Hepatocyte (in vitro differentiated cells): ENCODE measurements around the gene PPP1R13L. TPM values are rescaled to one million over a fixed set of nuclear protein-coding genes. Genes with fewer than 3 reads are reported as not detected.

Experiments
- DNase-seq: peaks from one replicate; pipeline ENCODE4 v3.0.0-alpha.2; 2016; ENCODE audit warnings: low spot score
- H2AFZ ChIP-seq: fragments of 200-600 bp; sonication (generic); 2 replicates; pipeline ENCODE4 v1.6.0; 2016; ENCODE audit warnings: antibody characterized with exemption, mild to moderate bottlenecking
- H3K27ac ChIP-seq: fragments of 200-600 bp; sonication (generic); 2 replicates; pipeline ENCODE4 v1.5.1; 2016; ENCODE audit warnings: mild to moderate bottlenecking
- H3K27me3 ChIP-seq: fragments of 200-600 bp; sonication (generic); 2 replicates; pipeline ENCODE4 v1.6.1; 2016
- H3K36me3 ChIP-seq: fragments of 200-600 bp; sonication (generic); replicated peaks from 2 replicates; pipeline ENCODE4 v1.5.1; 2016; ENCODE audit warnings: low read depth; ENCODE audit not compliant: insufficient read depth
- H3K4me1 ChIP-seq: fragments of 200-600 bp; sonication (generic); 2 replicates; pipeline ENCODE4 v1.5.1; 2016; ENCODE audit warnings: mild to moderate bottlenecking, moderate library complexity; ENCODE audit not compliant: insufficient read depth
- H3K4me2 ChIP-seq: fragments of 200-600 bp; sonication (generic); 2 replicates; pipeline ENCODE4 v1.6.0; 2016
- H3K4me3 ChIP-seq: fragments of 200-600 bp; sonication (generic); 2 replicates; pipeline ENCODE4 v1.5.1; 2016; ENCODE audit warnings: mild to moderate bottlenecking
- H3K79me2 ChIP-seq: fragments of 200-600 bp; sonication (generic); 2 replicates; pipeline ENCODE4 v1.6.0; 2017; ENCODE audit warnings: mild to moderate bottlenecking
- H3K9me2 ChIP-seq: fragments of 200-600 bp; sonication (generic); replicated peaks from 2 replicates; pipeline ENCODE4 v1.6.0; 2017; ENCODE audit warnings: mild to moderate bottlenecking; ENCODE audit not compliant: insufficient read depth
- H3K9me3 ChIP-seq: fragments of 200-600 bp; sonication (generic); 2 replicates; pipeline ENCODE4 v1.5.1; 2016; ENCODE audit warnings: low read depth, mild to moderate bottlenecking
- H4K20me1 ChIP-seq: fragments of 200-600 bp; sonication (generic); 2 replicates; pipeline ENCODE4 v1.6.0; 2016; ENCODE audit warnings: mild to moderate bottlenecking; ENCODE audit not compliant: insufficient read depth, poor library complexity, severe bottlenecking
- CTCF ChIP-seq: fragments of 200-600 bp; sonication (generic); IDR thresholded peaks from 2 replicates; pipeline ENCODE4 v1.5.1; 2016; ENCODE audit warnings: antibody characterized with exemption, mild to moderate bottlenecking; ENCODE audit not compliant: poor library complexity
- EZH2 ChIP-seq: fragments of 200-600 bp; sonication (generic); IDR thresholded peaks from 2 replicates; pipeline ENCODE4 v1.6.1; 2016; ENCODE audit warnings: antibody characterized with exemption, mild to moderate bottlenecking, borderline replicate concordance
- EZH2phosphoT487 ChIP-seq: fragments of 200-600 bp; sonication (generic); IDR thresholded peaks from one replicate; pipeline ENCODE4 v1.6.1; 2018; ENCODE audit warnings: antibody characterized with exemption, mild to moderate bottlenecking, low read depth, moderate library complexity; ENCODE audit not compliant: unreplicated experiment, severe bottlenecking
- WGBS: methylation state at CpG from one replicate; pipeline ENCODE4 v1.1.6; 2016; ENCODE audit warnings: low lambda C conversion rate; ENCODE audit errors: missing lambda C conversion rate; 5-methylcytosine and 5-hydroxymethylcytosine counted together
- polyA plus RNA-seq: library from polyadenylated mRNA; unstranded; fragments of >200 nt; fragmentation: Nextera tagmentation; extraction: Ambion mirVana; gene quantifications from 2 replicates; pipeline ENCODE4 v1.2.1, GENCODE V29; 2016
- total RNA-seq: library from RNA; depleted of rRNA; stranded (reverse); fragments of >200 nt; gene quantifications from 2 replicates; pipeline ENCODE4 v1.2.3, GENCODE V29; 2014

The PPP1R13L gene
- total and polyA plus RNA-seq, 2 experiments from 2014 or later, result 8.7 to 14.8 TPM

GRCh38 chr19:45402298-45403061 is 2.4 kb downstream of the PPP1R13L start:
- WGBS, result 23% methylated on average over 27 of the region's 40 CpGs
- DNase-seq, result peak; percentile 82
- H3K4me2 ChIP-seq, result peak overlapping the region; percentile 95

GRCh38 chr19:45401815-45402214 is 3.1 kb downstream of the PPP1R13L start:
- Histone ChIP-seq H4K20me1 (no peaks in the 10 kb centered on the region), H3K27ac (no peak overlapping the region), H3K4me2 (peak overlapping the region; percentile 95), H3K27me3 (peaks cover 23% of the 10 kb centered on the region), H3K4me1 (peaks cover 6% of the 10 kb centered on the region), H3K9me3 (no peaks in the 10 kb centered on the region), H3K9me2 (no peaks in the 10 kb centered on the region), H3K79me2 (peaks cover 28% of the 10 kb centered on the region), H3K4me3 (no peak overlapping the region), H2AFZ (no peak overlapping the region), H3K36me3 (no peaks in the 10 kb centered on the region)
- WGBS, result 90% methylated on average over 6 of the region's 6 CpGs
- DNase-seq, result no peak
- TF ChIP-seq EZH2 (no peak), CTCF (no peak), EZH2phosphoT487 (no peak)

More at GRCh38 chr19:45402298-45403061, 2.4 kb downstream of the PPP1R13L start:
- peaks cover 23% of the 10 kb centered on the region for H3K27me3 ChIP-seq
- H3K4me1 ChIP-seq, result peaks cover 6% of the 10 kb centered on the region
- no peaks in the 10 kb centered on the region for H4K20me1 ChIP-seq
- H3K4me3 ChIP-seq, result no peak overlapping the region
- no peaks in the 10 kb centered on the region for H3K9me2 ChIP-seq
- TF ChIP-seq CTCF (peak; percentile 53), EZH2phosphoT487 (no peak)
- H2AFZ ChIP-seq, result no peak overlapping the region
- no peaks in the 10 kb centered on the region for H3K9me3 ChIP-seq
- no peaks in the 10 kb centered on the region for H3K36me3 ChIP-seq
- H3K27ac ChIP-seq, result no peak overlapping the region
- peaks cover 31% of the 10 kb centered on the region for H3K79me2 ChIP-seq

DNA sequence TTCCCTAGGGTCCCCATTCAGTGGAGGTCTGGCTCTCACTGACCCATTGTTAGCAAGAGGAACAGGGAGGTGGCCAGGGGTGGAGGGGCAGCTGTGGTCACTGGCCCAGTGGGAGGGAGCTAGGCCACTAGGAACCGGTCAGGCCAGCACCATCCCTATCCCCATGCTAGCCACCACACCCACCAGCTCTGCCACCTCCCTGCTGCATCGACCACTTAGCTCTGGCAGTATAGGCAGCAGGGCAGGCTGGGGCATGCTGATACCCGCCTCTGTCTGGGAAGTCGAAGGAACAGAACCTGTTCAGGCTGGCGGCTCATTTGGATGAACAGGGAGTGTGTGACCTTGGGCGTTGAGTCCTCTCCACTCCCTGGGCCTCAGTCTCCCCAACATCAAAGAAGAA is 4.7 kb downstream of the PPP1R13L start:
- Histone ChIP-seq H3K9me2 (no peaks in the 10 kb centered on the region), H3K9me3 (no peaks in the 10 kb centered on the region), H4K20me1 (no peaks in the 10 kb centered on the region), H3K27me3 (peaks cover 23% of the 10 kb centered on the region), H3K4me3 (no peak overlapping the region), H3K4me1 (peaks cover 6% of the 10 kb centered on the region), H2AFZ (no peak overlapping the region), H3K79me2 (peaks cover 28% of the 10 kb centered on the region), H3K36me3 (no peaks in the 10 kb centered on the region), H3K27ac (no peak overlapping the region), H3K4me2 (no peak overlapping the region)
- WGBS, result 96% methylated on average over 6 of the region's 6 CpGs
- no peak for TF ChIP-seq CTCF
- DNase-seq, result peak; percentile 2
